Esophagus mucosa (tissue), 1 donor: ENCODE data around the gene HIPK4. TPM values are rescaled to one million over a fixed set of nuclear protein-coding genes. Genes with fewer than 3 reads are reported as not detected.
"Not testable (repeated sequence)": the region's sequence is repeated elsewhere in the genome, so short reads cannot be mapped to it uniquely, and the experiment has no call there.

Experiments used
- ATAC-seq: fragments of 200-7000 bp; cut with Tn5 transposase; one replicate; pipeline ENCODE4 v1.9.1; 2020
- total RNA-seq: library from RNA; stranded (reverse); gene quantifications from one replicate; pipeline ENCODE4 v1.2.4, GENCODE V29; 2023
- donor health status: DM: yes; HTN: yes; CAD: no.

Gene HIPK4
- total RNA-seq, 1 donor from 2014 or later, result not detected

DNA sequence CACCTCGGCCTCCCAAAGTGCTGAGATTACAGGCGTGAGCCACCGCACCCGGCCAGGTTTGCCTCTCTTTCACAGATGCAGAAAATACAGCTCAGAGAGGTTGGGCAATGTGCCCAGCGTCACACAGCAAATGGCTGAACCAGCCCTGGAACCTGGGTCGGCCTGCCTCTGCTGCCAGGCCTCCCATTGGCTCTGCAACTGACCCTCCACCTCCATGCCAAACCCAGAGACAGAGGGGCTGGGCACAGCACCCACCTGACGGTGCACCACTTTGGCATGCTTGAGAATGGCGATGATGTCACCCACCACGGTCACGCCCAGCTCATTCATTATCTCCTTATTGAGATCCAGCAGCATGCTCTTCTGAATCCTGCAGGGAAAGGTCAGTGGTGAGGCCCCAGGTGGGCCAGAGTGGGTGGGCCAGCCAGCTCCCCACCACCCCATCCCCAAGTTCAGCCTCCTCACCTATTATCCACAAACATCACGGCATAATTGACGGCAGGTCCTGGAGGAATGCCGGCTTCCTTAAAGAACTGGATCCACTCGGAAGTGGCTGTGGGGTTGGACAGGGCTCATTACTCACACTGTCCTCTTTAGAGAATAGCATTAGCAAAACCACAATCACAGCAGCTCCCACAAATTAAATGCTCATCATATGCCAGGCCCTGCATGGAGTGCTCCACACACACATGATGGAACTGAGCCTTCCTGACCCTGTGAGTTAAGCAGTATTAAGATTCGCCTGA, 54.0 kb downstream of the HIPK4 start:
- ATAC-seq, result no peak

DNA sequence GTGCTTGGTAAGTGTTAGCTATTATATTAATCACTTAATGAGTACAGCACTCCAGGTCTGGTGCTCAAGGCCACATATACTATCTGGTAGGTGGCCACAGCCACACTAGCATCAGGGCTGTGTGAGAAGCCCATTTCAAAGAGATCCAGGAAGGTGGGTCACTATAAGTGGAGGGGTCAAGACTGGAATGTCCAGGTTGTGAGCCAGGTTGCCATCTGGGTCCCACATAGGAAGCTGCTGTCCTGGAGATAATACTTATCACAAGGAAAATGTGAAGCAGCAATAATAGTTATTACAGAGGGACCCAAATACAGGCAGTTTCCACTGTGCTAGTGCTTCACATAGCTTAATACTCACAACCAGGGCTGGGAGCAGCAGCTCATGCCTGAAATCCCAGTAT, 54.9 kb downstream of the HIPK4 start:
- ATAC-seq, result no peak

GRCh38 chr19:40333083-40333482, 56.9 kb downstream of the HIPK4 start:
- not testable (repeated sequence) for ATAC-seq

DNA sequence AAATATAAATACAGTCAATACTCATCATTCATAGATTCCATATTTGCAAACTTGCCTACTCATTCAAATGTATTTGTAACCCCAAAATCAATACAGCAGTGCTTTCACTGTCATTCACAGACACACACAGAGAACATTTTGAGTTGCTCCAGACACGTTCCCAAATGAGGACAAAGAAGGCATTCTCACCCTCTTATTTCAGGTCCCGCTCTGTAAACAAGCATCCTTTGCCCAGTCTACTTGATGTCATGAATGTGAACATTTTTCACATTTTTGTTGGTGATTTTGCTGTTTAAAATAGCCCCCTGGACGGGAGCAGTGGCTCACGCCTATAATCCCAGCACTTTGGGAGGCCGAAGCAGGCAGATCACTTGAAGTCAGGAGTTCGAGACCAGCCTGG, 57.3 kb downstream of the HIPK4 start:
- no peak for ATAC-seq

GRCh38 chr19:40331052-40331451, 58.9 kb downstream of the HIPK4 start:
- peak; percentile 65 for ATAC-seq

Other genes with a start within 250 kb of the HIPK4 start
- 5.1 TPM for gene MAP3K10, start 198.8 kb downstream of the HIPK4 start, total RNA-seq
- not detected for gene TTC9B, start 171.8 kb downstream of the HIPK4 start, total RNA-seq
- gene CCNP, start 163.5 kb downstream of the HIPK4 start, total RNA-seq, result not detected
- 96.0 TPM for gene AKT2, start 104.8 kb downstream of the HIPK4 start, total RNA-seq
- 13.4 TPM for gene C19orf47, start 41.8 kb downstream of the HIPK4 start, total RNA-seq
- 55.4 TPM for gene PLD3, start 41.5 kb downstream of the HIPK4 start, total RNA-seq
- gene PRX, start 23.2 kb upstream of the HIPK4 start, total RNA-seq, result 0.80 TPM
- 14.7 TPM for gene SERTAD1, start 35.8 kb upstream of the HIPK4 start, total RNA-seq
- 20.7 TPM for gene SERTAD3, start 54.2 kb upstream of the HIPK4 start, total RNA-seq
- 119 TPM for gene BLVRB, start 75.6 kb upstream of the HIPK4 start, total RNA-seq
- 0.20 TPM for gene SPTBN4, start 76.8 kb upstream of the HIPK4 start, total RNA-seq
- 42.8 TPM for gene SHKBP1, start 186.7 kb upstream of the HIPK4 start, total RNA-seq
- 68.1 TPM for gene LTBP4, start 211.2 kb upstream of the HIPK4 start, total RNA-seq